Hippocampal formation (tissue), 2 donors: ENCODE data around the gene ITGA11.

Experiments
- DNase-seq, 2 donors: peaks; one replicate each; lab custom pipeline; 2025; lab: John Stamatoyannopoulos, UW

Gene ITGA11

DNA sequence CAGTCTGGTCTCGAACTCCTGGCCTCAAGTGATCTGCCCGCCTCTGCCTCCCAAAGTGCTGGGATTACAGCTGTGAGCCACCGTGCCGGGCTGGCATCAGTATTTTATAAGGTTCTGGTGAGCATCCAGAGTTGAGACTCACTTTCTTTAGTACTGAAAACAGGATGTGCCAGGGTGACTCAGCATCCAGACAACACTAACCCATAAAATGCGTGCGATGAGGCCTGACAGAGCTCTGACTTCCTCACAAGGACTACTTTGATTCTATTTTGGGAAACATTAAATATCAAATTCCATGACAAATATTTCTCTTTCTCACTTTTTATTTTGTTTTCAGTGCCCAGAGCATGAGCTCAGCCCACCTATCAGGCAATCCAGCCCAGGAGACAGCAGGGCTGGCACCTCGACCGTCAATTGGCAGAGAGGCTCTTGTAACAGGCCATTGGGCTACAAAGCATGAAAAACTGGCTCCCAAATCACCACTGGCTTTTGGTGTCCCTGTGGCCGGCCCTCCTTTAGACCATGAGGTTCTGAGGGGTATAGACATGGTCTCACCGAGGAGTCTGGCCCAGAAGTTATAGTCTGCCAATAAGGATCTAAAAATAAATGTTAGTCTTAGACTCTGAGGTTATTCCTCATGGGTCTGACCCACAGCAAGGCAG lies 79.4 kb downstream of the ITGA11 start:
- no peak for DNase-seq

DNA sequence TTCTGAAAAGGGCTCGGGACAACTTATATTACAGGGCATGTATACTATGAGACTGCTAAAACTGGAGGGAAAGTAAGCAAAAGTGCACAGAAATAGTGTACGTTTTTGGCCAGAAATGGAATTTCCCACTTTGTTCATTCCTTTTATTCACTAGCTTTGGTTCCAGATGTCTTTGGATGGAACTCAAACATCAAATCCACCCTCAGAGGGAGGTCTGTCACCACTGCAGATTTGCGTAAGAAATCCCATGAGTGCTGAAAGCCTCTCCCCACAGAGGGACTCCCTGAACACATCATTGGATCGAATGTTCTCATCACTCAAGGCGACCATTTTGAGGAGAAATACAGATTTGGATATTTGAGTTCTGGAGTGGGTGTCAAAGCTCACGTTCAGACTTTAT lies 82.8 kb downstream of the ITGA11 start:
- DNase-seq: no peak

- DNase-seq: no peak
These were observed 83.4 kb downstream of the ITGA11 start for GRCh38 chr15:68348606-68349005.

DNA sequence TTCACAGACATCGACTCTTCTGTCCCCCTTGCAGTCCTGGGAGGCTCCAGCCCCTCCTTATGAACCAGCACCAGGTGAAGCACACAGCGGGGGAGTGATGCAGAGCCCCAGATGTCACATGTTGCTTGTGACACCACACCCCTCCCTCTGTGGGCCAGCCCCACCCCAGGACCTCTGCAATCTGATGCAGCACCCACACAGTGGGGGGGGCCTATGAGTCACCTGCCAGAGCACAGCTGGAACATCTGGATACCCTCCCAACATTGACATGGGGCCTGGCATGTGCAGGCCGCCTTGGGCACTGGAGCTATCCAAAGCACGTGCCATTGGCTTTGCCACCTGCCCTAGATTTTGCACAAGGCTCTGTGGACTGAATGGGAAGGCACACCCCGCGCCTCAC lies 83.9 kb downstream of the ITGA11 start:
- no peak for DNase-seq

GRCh38 chr15:68347392-68347791 lies 84.6 kb downstream of the ITGA11 start:
- no peak for DNase-seq

DNA sequence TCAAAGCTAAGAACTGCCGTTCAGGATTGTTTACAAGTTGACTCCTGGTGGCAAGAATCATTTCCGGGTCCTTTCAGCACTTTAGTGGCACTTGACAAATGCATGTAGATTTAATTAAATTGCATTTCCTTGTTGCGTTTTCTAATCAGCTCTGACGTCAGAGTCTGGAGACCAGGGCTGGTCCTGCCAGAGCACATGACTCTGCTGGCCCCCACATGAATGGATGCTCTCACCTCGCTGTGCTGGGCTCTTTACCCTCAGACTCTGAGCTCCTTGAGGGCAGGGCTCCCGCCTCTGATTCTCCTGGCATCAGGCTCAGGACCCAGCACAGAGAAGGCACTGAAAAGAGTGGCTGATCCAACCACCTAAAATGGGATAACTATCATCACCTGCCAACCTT lies 85.0 kb downstream of the ITGA11 start:
- no peak for DNase-seq

- DNase-seq: no peak
These were observed 86.5 kb downstream of the ITGA11 start for GRCh38 chr15:68345481-68345880.

- DNase-seq: no peak
These were observed 87.4 kb downstream of the ITGA11 start for GRCh38 chr15:68344600-68344999.

DNA sequence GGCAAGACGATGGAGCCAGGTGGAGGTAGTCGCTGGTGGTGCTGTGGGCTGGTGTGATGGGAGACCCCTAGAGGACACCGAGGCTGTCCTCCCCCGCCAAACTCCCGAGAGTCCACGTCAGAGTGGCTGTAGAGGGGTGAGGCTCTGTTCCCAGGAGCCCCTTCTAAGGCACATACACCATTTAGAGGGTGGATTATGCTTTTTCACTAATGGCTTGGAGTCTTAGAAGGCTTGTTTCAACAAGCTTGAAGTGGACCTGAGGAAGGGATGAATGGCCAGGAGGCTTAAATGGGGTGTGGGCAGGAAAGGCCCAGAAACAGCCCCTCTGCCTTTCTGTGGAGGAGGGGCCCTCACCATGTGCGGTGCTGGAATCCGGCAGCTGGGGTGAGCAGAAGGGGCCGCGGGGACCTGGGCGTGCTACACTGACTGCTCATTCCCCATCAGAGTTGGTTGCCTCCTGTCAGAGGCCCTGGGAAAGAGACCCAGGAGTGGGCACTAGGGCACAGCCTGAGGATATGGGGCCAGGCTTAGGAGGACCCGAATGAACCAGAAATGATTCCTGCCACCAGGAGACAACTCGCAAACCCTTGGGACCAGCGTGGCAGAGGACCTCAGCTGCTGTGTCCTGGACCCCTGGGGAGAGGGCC lies 88.3 kb downstream of the ITGA11 start:
- DNase-seq: no peak

GRCh38 chr15:68341760-68342725 lies 89.9 kb downstream of the ITGA11 start:
- no peak for DNase-seq

- no peak for DNase-seq
These were observed 91.0 kb downstream of the ITGA11 start for GRCh38 chr15:68340726-68341671.

GRCh38 chr15:68339481-68339880 lies 92.5 kb downstream of the ITGA11 start:
- no peak for DNase-seq

DNA sequence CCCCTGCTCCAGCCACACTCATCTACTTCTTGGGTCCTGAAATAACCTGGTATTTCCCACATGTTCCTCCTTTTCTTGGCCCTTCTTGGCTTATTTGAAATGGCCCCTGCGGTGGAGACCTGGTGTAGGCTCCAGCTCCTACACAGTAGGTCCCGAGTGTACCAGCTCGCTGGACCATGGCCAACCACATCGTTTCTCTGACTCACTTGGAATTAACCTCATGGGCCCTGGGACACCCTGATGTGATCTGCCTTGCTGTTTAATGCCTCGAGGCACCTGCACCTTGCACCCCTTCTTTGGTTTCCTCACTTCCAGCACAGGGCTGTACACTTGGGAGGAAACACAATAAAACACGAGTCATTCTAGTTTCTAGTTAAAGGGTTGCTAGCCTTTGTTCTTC lies 94.1 kb downstream of the ITGA11 start:
- DNase-seq: no peak

- no peak for DNase-seq
These were observed 95.4 kb downstream of the ITGA11 start for GRCh38 chr15:68336516-68336915.

GRCh38 chr15:68335655-68336054 lies 96.3 kb downstream of the ITGA11 start:
- DNase-seq: peak in 1 of 2 donors; percentile 12

- DNase-seq: peak; percentile 25 to 30
These were observed 96.7 kb downstream of the ITGA11 start for GRCh38 chr15:68335251-68335650.

GRCh38 chr15:68334661-68335124 lies 97.3 kb downstream of the ITGA11 start:
- no peak for DNase-seq

DNA sequence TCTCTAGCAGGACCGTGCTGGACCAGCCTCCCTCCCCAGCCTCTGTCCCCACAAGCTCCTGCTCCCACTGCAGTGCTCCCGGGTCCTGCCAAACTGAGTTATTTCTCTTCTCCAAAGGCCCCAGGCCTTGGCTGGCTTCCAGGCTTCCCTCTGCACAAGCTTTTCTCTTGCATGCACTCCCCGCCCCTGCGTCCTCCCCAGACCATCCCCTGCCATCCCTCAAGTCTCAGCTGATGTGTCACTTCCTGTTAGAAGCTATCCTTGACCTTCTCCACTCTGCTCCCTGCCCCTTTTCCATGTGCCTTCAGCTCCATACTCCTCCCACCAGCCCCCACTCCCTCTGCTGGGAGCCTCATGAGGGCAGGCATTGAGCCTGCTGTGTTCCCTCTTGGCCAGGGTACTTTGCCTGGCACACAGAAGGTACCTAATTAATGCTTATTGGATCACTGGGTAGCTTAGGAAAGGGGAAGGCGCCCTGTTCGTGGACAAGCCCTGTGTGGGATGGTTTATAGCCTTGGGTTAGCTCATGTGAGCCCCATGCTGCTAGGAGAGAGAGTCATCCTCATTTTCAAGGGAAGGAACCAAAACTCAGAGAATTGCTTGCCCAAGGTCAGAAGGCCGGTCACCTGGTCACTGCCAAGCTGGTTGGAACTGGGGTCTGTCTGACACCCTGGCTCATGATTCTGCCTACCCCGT lies 98.0 kb downstream of the ITGA11 start:
- no peak for DNase-seq

DNA sequence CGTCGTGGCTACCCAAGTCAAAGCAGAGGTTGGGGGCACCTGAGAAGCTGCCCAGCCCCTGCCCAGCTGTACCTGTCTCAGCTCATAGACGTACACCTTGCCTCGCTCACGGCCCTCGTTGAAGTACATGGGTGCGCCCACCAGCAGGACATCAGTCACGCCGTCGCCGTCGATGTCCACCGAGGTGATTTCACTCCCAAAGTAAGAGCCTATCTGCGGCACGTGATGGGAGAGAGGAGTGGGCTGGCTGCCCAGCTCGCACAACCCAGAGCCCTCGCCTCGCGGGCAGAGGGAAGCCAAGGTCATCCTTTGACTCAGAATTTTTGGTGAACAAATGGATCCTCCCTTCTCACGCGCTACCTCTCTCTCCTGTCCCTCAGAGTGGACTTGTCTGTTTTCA lies 99.7 kb downstream of the ITGA11 start:
- DNase-seq: no peak

GRCh38 chr15:68330901-68331300 lies 101.1 kb downstream of the ITGA11 start:
- DNase-seq: peak; percentile 20 to 33

DNA sequence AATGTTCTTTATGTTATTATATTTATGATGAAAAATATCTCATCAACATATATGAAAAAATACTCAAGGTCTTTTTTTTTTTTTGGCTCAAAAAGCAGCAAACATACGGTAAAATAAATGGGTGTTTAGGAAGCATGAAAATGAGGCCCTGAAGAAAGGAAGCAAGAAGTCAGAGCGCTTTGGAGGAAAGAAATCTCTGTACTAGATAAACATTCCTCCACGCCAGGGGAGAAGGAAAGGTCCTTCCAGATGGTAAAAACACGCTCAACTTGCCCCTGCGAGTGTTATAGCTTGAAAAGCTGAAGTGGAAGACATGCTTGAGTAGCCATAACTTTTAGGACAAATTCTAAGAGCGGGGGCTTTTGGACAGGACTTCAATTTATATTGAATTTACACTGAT lies 101.5 kb downstream of the ITGA11 start:
- no peak for DNase-seq
